H1 (cell line): ENCODE measurements around the gene MACF1.
"Not testable (repeated sequence)": the region's sequence is repeated elsewhere in the genome, so short reads cannot be mapped to it uniquely, and the experiment has no call there.

Source experiments
- CEBPB ChIP-seq: IDR thresholded peaks from 2 replicates; pipeline ENCODE4 v1.6.1; 2012; ENCODE audit warnings: low read depth, low read length
- CTCF ChIP-seq, 3 experiments: IDR thresholded peaks; 1 replicate in 2 of 3; 2 replicates in 1 of 3; pipeline versions ENCODE4 v1.5.1 to v1.6.1; 2011; ENCODE audit warnings: low read length in 3 of 3, mild to moderate bottlenecking in 3 of 3, inconsistent platforms in 2 of 3, low read depth in 1 of 3, moderate library complexity in 1 of 3; ENCODE audit not compliant: insufficient read depth in 1 of 3; ENCODE audit errors: control extremely low read depth in 1 of 3
- EGR1 ChIP-seq: IDR thresholded peaks from 2 replicates; pipeline ENCODE4 v1.6.1; 2011; ENCODE audit warnings: low read depth, low read length, borderline replicate concordance
- FOSL1 ChIP-seq: IDR thresholded peaks from 2 replicates; pipeline ENCODE4 v1.6.1; 2011; ENCODE audit warnings: mild to moderate bottlenecking, low read depth, low read length, moderate library complexity; ENCODE audit not compliant: insufficient read depth
- GTF2F1 ChIP-seq: IDR thresholded peaks from 2 replicates; pipeline ENCODE4 v1.6.1; 2012; ENCODE audit warnings: low read depth, low read length, improper control_type of control experiment, borderline replicate concordance
- TCF12 ChIP-seq: IDR thresholded peaks from 2 replicates; pipeline ENCODE4 v1.6.1; 2011; ENCODE audit warnings: low read depth, mild to moderate bottlenecking, low read length
- YY1 ChIP-seq: IDR thresholded peaks from 2 replicates; pipeline ENCODE4 v1.6.1; 2011; ENCODE audit warnings: low read depth, mild to moderate bottlenecking, low read length

- not testable (repeated sequence) for TF ChIP-seq CTCF (IDR thresholded peaks at IDR 0.05; ENCODE audit: control extremely low read depth in 1 of 3, insufficient read depth in 1 of 3, low read depth in 1 of 3, low read length in 3 of 3); EGR1; FOSL1; YY1; TCF12; GTF2F1; CEBPB
These were observed 307.0 kb downstream of the MACF1 start for GRCh38 chr1:39511477-39511876.
